GM12878 (cell line): ENCODE measurements around the gene GRM3. TPM values are rescaled to one million over a fixed set of nuclear protein-coding genes. Genes with fewer than 3 reads are reported as not detected.

ENCODE experiments used
- ATAC-seq: fragments of 200-7000 bp; cut with Tn5 transposase; 3 replicates; pipeline ENCODE4 v1.9.1; 2020; ENCODE audit warnings: mild to moderate bottlenecking, moderate library complexity
- BruUV-seq: library from RNA; stranded (reverse); fragments of 400-500 nt; replicated peaks from 2 replicates; lab custom pipeline; 2021; lab: Mats Ljungman, UMichigan
- CTCF ChIA-PET: fragments of 300-600 bp; sonication (Branson Sonifier 250); formaldehyde crosslinking; extraction: SDS; loops from one replicate; lab custom pipeline; 2021; ENCODE audit warnings: inconsistent platforms; lab: Yijun Ruan, JAX
- POLR2A ChIA-PET: fragments of 350-600 bp; formaldehyde crosslinking; extraction: SDS; loops from one replicate; lab custom pipeline; 2021; ENCODE audit warnings: inconsistent platforms; lab: Charles Lee
- RAD21 ChIA-PET: fragments of 300-600 bp; sonication (Branson Sonifier 250); formaldehyde crosslinking; loops from one replicate; lab custom pipeline; 2023; ENCODE audit warnings: antibody characterized with exemption; ENCODE audit not compliant: unreplicated experiment; lab: Charles Lee
- SMC1A ChIA-PET: fragments of 300-600 bp; sonication (Branson Sonifier 250); formaldehyde crosslinking; loops from one replicate; lab custom pipeline; 2023; ENCODE audit not compliant: unreplicated experiment, uncharacterized antibody; lab: Charles Lee
- DNase-seq: peaks from one replicate; pipeline ENCODE4 v3.0.0-alpha.2; 2011; ENCODE audit warnings: low read depth, low spot score
- FAIRE-seq: peaks from 3 replicates; lab custom pipeline; 2011; peaks lifted over from hg19 to GRCh38; lab: Jason Lieb, UNC
- H2AFZ ChIP-seq: 2 replicates; pipeline ENCODE4 v1.6.0; 2011; ENCODE audit warnings: low read depth, low read length, control low read depth; ENCODE audit not compliant: control insufficient read depth
- H3K27ac ChIP-seq: 2 replicates; pipeline ENCODE4 v1.5.1; 2011; ENCODE audit warnings: control low read depth; ENCODE audit not compliant: control insufficient read depth, insufficient read depth
- H3K27me3 ChIP-seq, 2 experiments: replicated peaks in 1 of 2; 2 replicates each; pipeline versions ENCODE4 v1.6.0 to v1.6.1; 2011; ENCODE audit warnings: low read length in 1 of 2; ENCODE audit not compliant: control insufficient read depth in 2 of 2, insufficient read depth in 2 of 2
- H3K36me3 ChIP-seq, 2 experiments: 2 replicates each; pipeline ENCODE4 v1.5.1; 2011; ENCODE audit warnings: low read length in 1 of 2; ENCODE audit not compliant: control insufficient read depth in 2 of 2, insufficient read depth in 2 of 2
- H3K4me1 ChIP-seq: 2 replicates; pipeline ENCODE4 v1.6.1; 2011; ENCODE audit warnings: mild to moderate bottlenecking, low read length, moderate library complexity, mixed read lengths; ENCODE audit not compliant: control insufficient read depth, insufficient read depth
- H3K4me2 ChIP-seq: 2 replicates; pipeline ENCODE4 v1.6.0; 2011; ENCODE audit warnings: control low read depth; ENCODE audit not compliant: control insufficient read depth, insufficient read depth
- H3K4me3 ChIP-seq: fragments of 200-600 bp; sonication (generic); 2 replicates; pipeline ENCODE4 v1.5.1; 2016
- H3K79me2 ChIP-seq: 2 replicates; pipeline ENCODE4 v1.6.0; 2011; ENCODE audit warnings: low read length; ENCODE audit not compliant: control insufficient read depth, insufficient read depth
- H3K9ac ChIP-seq: 2 replicates; pipeline ENCODE4 v1.8.0; 2011; ENCODE audit warnings: low read length, control low read depth, mixed read lengths; ENCODE audit not compliant: control insufficient read depth, insufficient read depth
- H3K9me3 ChIP-seq: replicated peaks from 3 replicates; pipeline ENCODE4 v1.5.1; 2011; ENCODE audit warnings: mild to moderate bottlenecking, low read length; ENCODE audit not compliant: control insufficient read depth, insufficient read depth
- H4K20me1 ChIP-seq: 2 replicates; pipeline ENCODE4 v1.6.0; 2011; ENCODE audit not compliant: control insufficient read depth, insufficient read depth
- KLF5 ChIP-seq: fragments of 450-650 bp; IDR thresholded peaks from 2 replicates; pipeline ENCODE4 v1.6.1; 2014; ENCODE audit warnings: mild to moderate bottlenecking; ENCODE audit not compliant: partially characterized antibody
- MLLT1 ChIP-seq: fragments of 450-650 bp; IDR thresholded peaks from 2 replicates; pipeline ENCODE4 v1.6.1; 2016; ENCODE audit warnings: mild to moderate bottlenecking
- NRF1 ChIP-seq: conservative IDR thresholded peaks from 2 replicates; pipeline ENCODE4 v1.6.1; 2011; ENCODE audit warnings: mild to moderate bottlenecking, low read depth, low read length, improper control_type of control experiment
- WGBS: methylation state at CpG from one replicate; pipeline ENCODE4 v1.1.6; 2016; ENCODE audit warnings: low lambda C conversion rate; ENCODE audit not compliant: insufficient replicate concordance, insufficient coverage; ENCODE audit errors: missing lambda C conversion rate; 5-methylcytosine and 5-hydroxymethylcytosine counted together
- in situ Hi-C: fragments of 300-500 bp; cut with MboI; formaldehyde crosslinking; loops from 9 replicates; pipeline ENCODE4 v1.14.3; 2018; ENCODE audit warnings: mixed read lengths
- intact Hi-C: fragments of 100-400 bp; cut with micrococcal nuclease; formaldehyde crosslinking; loops from one replicate; pipeline ENCODE4 v1.14.2; 2022; ENCODE audit not compliant: unreplicated experiment
- polyA plus RNA-seq, 11 experiments: library from polyadenylated mRNA; depleted of rRNA in 4 of 11; unstranded in 6 of 11; stranded (reverse) in 5 of 11; fragments of >200 nt; fragmentation: Nextera tagmentation in 4 of 11; fragmentation: Illumina TruSeq in 1 of 11; extraction: Ambion mirVana in 4 of 11; extraction: Trizol in 1 of 11; gene quantifications; 1 replicate in 1 of 11; 2 replicates in 10 of 11; pipeline versions ENCODE4 v1.2.1 to v1.2.3, GENCODE V29; 2011 to 2016; ENCODE audit warnings: inconsistent platforms in 2 of 11, missing spikeins in 2 of 11, low read depth in 1 of 11
- total RNA-seq, 4 experiments: library from RNA; depleted of rRNA in 3 of 4; stranded (reverse); fragments of >200 nt in 3 of 4; fragmentation: Illumina TruSeq in 1 of 4; extraction: Trizol in 1 of 4; gene quantifications; 2 replicates each; pipeline versions ENCODE4 v1.2.1 to v1.2.3, GENCODE V29; 2013 to 2021
- TF ChIP-seq, protein P1 (sequence below): fragments of 450-650 bp; IDR thresholded peaks from 2 replicates; pipeline ENCODE4 v1.6.1; 2014; ENCODE audit warnings: mild to moderate bottlenecking
- TF ChIP-seq, protein P2 (sequence below): fragments of 450-650 bp; conservative IDR thresholded peaks from 2 replicates; pipeline ENCODE4 v1.6.1; 2017; ENCODE audit warnings: mild to moderate bottlenecking, moderate library complexity

GRM3 gene
- total and polyA plus RNA-seq, 10 of the 15 experiments (the other 5 are each of a cell fraction or from before 2014, with no cell fraction given), result 0.03 to 0.49 (median 0.15) TPM; not detected in 1

- no TSS peak for BruUV-seq
These were observed 62.7 kb downstream of the GRM3 start for GRCh38 chr7:86706406-86706805.

More at GRCh38 chr7:86706406-86706805, 62.7 kb downstream of the GRM3 start:
- no peak for TF ChIP-seq NRF1
- TF ChIP-seq, protein P1, sequence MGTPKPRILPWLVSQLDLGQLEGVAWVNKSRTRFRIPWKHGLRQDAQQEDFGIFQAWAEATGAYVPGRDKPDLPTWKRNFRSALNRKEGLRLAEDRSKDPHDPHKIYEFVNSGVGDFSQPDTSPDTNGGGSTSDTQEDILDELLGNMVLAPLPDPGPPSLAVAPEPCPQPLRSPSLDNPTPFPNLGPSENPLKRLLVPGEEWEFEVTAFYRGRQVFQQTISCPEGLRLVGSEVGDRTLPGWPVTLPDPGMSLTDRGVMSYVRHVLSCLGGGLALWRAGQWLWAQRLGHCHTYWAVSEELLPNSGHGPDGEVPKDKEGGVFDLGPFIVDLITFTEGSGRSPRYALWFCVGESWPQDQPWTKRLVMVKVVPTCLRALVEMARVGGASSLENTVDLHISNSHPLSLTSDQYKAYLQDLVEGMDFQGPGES, result no peak
- TF ChIP-seq MLLT1, result no peak
- no peak for TF ChIP-seq KLF5
- TF ChIP-seq, protein P2, sequence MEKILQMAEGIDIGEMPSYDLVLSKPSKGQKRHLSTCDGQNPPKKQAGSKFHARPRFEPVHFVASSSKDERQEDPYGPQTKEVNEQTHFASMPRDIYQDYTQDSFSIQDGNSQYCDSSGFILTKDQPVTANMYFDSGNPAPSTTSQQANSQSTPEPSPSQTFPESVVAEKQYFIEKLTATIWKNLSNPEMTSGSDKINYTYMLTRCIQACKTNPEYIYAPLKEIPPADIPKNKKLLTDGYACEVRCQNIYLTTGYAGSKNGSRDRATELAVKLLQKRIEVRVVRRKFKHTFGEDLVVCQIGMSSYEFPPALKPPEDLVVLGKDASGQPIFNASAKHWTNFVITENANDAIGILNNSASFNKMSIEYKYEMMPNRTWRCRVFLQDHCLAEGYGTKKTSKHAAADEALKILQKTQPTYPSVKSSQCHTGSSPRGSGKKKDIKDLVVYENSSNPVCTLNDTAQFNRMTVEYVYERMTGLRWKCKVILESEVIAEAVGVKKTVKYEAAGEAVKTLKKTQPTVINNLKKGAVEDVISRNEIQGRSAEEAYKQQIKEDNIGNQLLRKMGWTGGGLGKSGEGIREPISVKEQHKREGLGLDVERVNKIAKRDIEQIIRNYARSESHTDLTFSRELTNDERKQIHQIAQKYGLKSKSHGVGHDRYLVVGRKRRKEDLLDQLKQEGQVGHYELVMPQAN, result no peak
- no peaks in the 10 kb centered on the region for H3K79me2 ChIP-seq
- no peak for FAIRE-seq
- POLR2A ChIA-PET, result no interaction called here
- H2AFZ ChIP-seq, result no peak overlapping the region
- no peak overlapping the region for H3K9ac ChIP-seq
- in situ Hi-C loops, result no loop called here
- H3K36me3 ChIP-seq, result no peaks in the 10 kb centered on the region
- no peak overlapping the region for H3K27ac ChIP-seq
- no peak for DNase-seq
- SMC1A ChIA-PET, result no interaction called here
- no peak overlapping the region for H3K4me3 ChIP-seq
- no peak overlapping the region for H3K4me2 ChIP-seq
- no peaks in the 10 kb centered on the region for H3K4me1 ChIP-seq
- H3K9me3 ChIP-seq, result no peaks in the 10 kb centered on the region
- H3K27me3 ChIP-seq, result no peaks in the 10 kb centered on the region
- CTCF ChIA-PET, result no interaction called here
- WGBS, result 0% methylated on average over 1 of the region's 1 CpG
- ATAC-seq, result no peak
- RAD21 ChIA-PET, result no interaction called here
- H4K20me1 ChIP-seq, result no peaks in the 10 kb centered on the region
- intact Hi-C loops, result no loop called here
